GM18517 (cell line): ENCODE measurements around the gene PARD3.

Experiments
- ATAC-seq: cut with Tn5 transposase; IDR thresholded peaks from one replicate; pipeline ENCODE4 v1.9.1; 2021; ENCODE audit warnings: mild to moderate bottlenecking, moderate library complexity; ENCODE audit not compliant: unreplicated experiment

The PARD3 gene

GRCh38 chr10:34698248-34698831 lies 116.8 kb downstream of the PARD3 start:
- no peak for ATAC-seq

- ATAC-seq, result no peak
These were observed 117.5 kb downstream of the PARD3 start for GRCh38 chr10:34697351-34698247.

- ATAC-seq, result no peak
These were observed 118.7 kb downstream of the PARD3 start for GRCh38 chr10:34696423-34696822.

GRCh38 chr10:34690383-34691049 lies 124.6 kb downstream of the PARD3 start:
- ATAC-seq, result no peak

- no peak for ATAC-seq
These were observed 126.0 kb downstream of the PARD3 start for GRCh38 chr10:34689053-34689452.

- no peak for ATAC-seq
These were observed 127.5 kb downstream of the PARD3 start for GRCh38 chr10:34687434-34688210.

GRCh38 chr10:34682580-34682979 lies 132.5 kb downstream of the PARD3 start:
- ATAC-seq, result no peak

- no peak for ATAC-seq
These were observed 133.2 kb downstream of the PARD3 start for GRCh38 chr10:34681933-34682332.

GRCh38 chr10:34679177-34679576 lies 135.9 kb downstream of the PARD3 start:
- ATAC-seq, result no peak

GRCh38 chr10:34677591-34677990 lies 137.5 kb downstream of the PARD3 start:
- no peak for ATAC-seq

- ATAC-seq, result no peak
These were observed 138.0 kb downstream of the PARD3 start for GRCh38 chr10:34677132-34677531.

- ATAC-seq, result no peak
These were observed 140.9 kb downstream of the PARD3 start for GRCh38 chr10:34674176-34674575.

- no peak for ATAC-seq
These were observed 145.0 kb downstream of the PARD3 start for GRCh38 chr10:34670081-34670480.

- no peak for ATAC-seq
These were observed 146.0 kb downstream of the PARD3 start for GRCh38 chr10:34669079-34669478.

GRCh38 chr10:34667177-34667576 lies 147.9 kb downstream of the PARD3 start:
- no peak for ATAC-seq

- peak; percentile 80 for ATAC-seq
These were observed 148.9 kb downstream of the PARD3 start for GRCh38 chr10:34666008-34666704.

- no peak for ATAC-seq
These were observed 150.4 kb downstream of the PARD3 start for GRCh38 chr10:34664706-34665105.

- no peak for ATAC-seq
These were observed 153.5 kb downstream of the PARD3 start for GRCh38 chr10:34661580-34661979.

- no peak for ATAC-seq
These were observed 156.2 kb downstream of the PARD3 start for GRCh38 chr10:34658934-34659333.

- no peak for ATAC-seq
These were observed 158.4 kb downstream of the PARD3 start for GRCh38 chr10:34656661-34657060.
